GM12878 (cell line): ENCODE data around the gene TSHZ1. TPM values are rescaled to one million over a fixed set of nuclear protein-coding genes. Genes with fewer than 3 reads are reported as not detected.

Experiments
- ATAC-seq: fragments of 200-7000 bp; cut with Tn5 transposase; 3 replicates; pipeline ENCODE4 v1.9.1; 2020; ENCODE audit warnings: mild to moderate bottlenecking, moderate library complexity
- BruUV-seq: library from RNA; stranded (reverse); fragments of 400-500 nt; replicated peaks from 2 replicates; lab custom pipeline; 2021; lab: Mats Ljungman, UMichigan
- CTCF ChIA-PET: fragments of 300-600 bp; sonication (Branson Sonifier 250); formaldehyde crosslinking; extraction: SDS; loops from one replicate; lab custom pipeline; 2021; ENCODE audit warnings: inconsistent platforms; lab: Yijun Ruan, JAX
- POLR2A ChIA-PET: fragments of 350-600 bp; formaldehyde crosslinking; extraction: SDS; loops from one replicate; lab custom pipeline; 2021; ENCODE audit warnings: inconsistent platforms; lab: Charles Lee
- RAD21 ChIA-PET: fragments of 300-600 bp; sonication (Branson Sonifier 250); formaldehyde crosslinking; loops from one replicate; lab custom pipeline; 2023; ENCODE audit warnings: antibody characterized with exemption; ENCODE audit not compliant: unreplicated experiment; lab: Charles Lee
- SMC1A ChIA-PET: fragments of 300-600 bp; sonication (Branson Sonifier 250); formaldehyde crosslinking; loops from one replicate; lab custom pipeline; 2023; ENCODE audit not compliant: unreplicated experiment, uncharacterized antibody; lab: Charles Lee
- DNase-seq: peaks from one replicate; pipeline ENCODE4 v3.0.0-alpha.2; 2011; ENCODE audit warnings: low read depth, low spot score
- FAIRE-seq: peaks from 3 replicates; lab custom pipeline; 2011; peaks lifted over from hg19 to GRCh38; lab: Jason Lieb, UNC
- H2AFZ ChIP-seq: 2 replicates; pipeline ENCODE4 v1.6.0; 2011; ENCODE audit warnings: low read depth, low read length, control low read depth; ENCODE audit not compliant: control insufficient read depth
- H3K27ac ChIP-seq: 2 replicates; pipeline ENCODE4 v1.5.1; 2011; ENCODE audit warnings: control low read depth; ENCODE audit not compliant: control insufficient read depth, insufficient read depth
- H3K27me3 ChIP-seq, 2 experiments: replicated peaks in 1 of 2; 2 replicates each; pipeline versions ENCODE4 v1.6.0 to v1.6.1; 2011; ENCODE audit warnings: low read length in 1 of 2; ENCODE audit not compliant: control insufficient read depth in 2 of 2, insufficient read depth in 2 of 2
- H3K36me3 ChIP-seq, 2 experiments: 2 replicates each; pipeline ENCODE4 v1.5.1; 2011; ENCODE audit warnings: low read length in 1 of 2; ENCODE audit not compliant: control insufficient read depth in 2 of 2, insufficient read depth in 2 of 2
- H3K4me1 ChIP-seq: 2 replicates; pipeline ENCODE4 v1.6.1; 2011; ENCODE audit warnings: mild to moderate bottlenecking, low read length, moderate library complexity, mixed read lengths; ENCODE audit not compliant: control insufficient read depth, insufficient read depth
- H3K4me2 ChIP-seq: 2 replicates; pipeline ENCODE4 v1.6.0; 2011; ENCODE audit warnings: control low read depth; ENCODE audit not compliant: control insufficient read depth, insufficient read depth
- H3K4me3 ChIP-seq: fragments of 200-600 bp; sonication (generic); 2 replicates; pipeline ENCODE4 v1.5.1; 2016
- H3K79me2 ChIP-seq: 2 replicates; pipeline ENCODE4 v1.6.0; 2011; ENCODE audit warnings: low read length; ENCODE audit not compliant: control insufficient read depth, insufficient read depth
- H3K9ac ChIP-seq: 2 replicates; pipeline ENCODE4 v1.8.0; 2011; ENCODE audit warnings: low read length, control low read depth, mixed read lengths; ENCODE audit not compliant: control insufficient read depth, insufficient read depth
- H3K9me3 ChIP-seq: replicated peaks from 3 replicates; pipeline ENCODE4 v1.5.1; 2011; ENCODE audit warnings: mild to moderate bottlenecking, low read length; ENCODE audit not compliant: control insufficient read depth, insufficient read depth
- H4K20me1 ChIP-seq: 2 replicates; pipeline ENCODE4 v1.6.0; 2011; ENCODE audit not compliant: control insufficient read depth, insufficient read depth
- CBX5 ChIP-seq: sonication (generic); IDR thresholded peaks from 2 replicates; pipeline ENCODE4 v1.6.1; 2016; ENCODE audit warnings: low read depth, moderate library complexity, mild to moderate bottlenecking, inconsistent platforms
- CREM ChIP-seq: IDR thresholded peaks from 2 replicates; pipeline ENCODE4 v1.6.1; 2014; ENCODE audit warnings: antibody characterized with exemption, low read depth
- PML ChIP-seq: IDR thresholded peaks from 2 replicates; pipeline ENCODE4 v1.6.1; 2012; ENCODE audit warnings: low read length, inconsistent platforms
- POLR2A ChIP-seq: IDR thresholded peaks from 2 replicates; pipeline ENCODE4 v1.6.1; 2011; ENCODE audit warnings: low read depth, mild to moderate bottlenecking, low read length
- RBBP5 ChIP-seq: fragments of 200-600 bp; sonication (generic); conservative IDR thresholded peaks from 2 replicates; pipeline ENCODE4 v1.6.1; 2016
- RCOR1 ChIP-seq: conservative IDR thresholded peaks from 2 replicates; pipeline ENCODE4 v1.6.1; 2012; ENCODE audit warnings: low read depth, low read length, improper control_type of control experiment
- YY1 ChIP-seq: IDR thresholded peaks from 2 replicates; pipeline ENCODE4 v1.6.1; 2011; ENCODE audit warnings: low read depth, mild to moderate bottlenecking, low read length
- WGBS: methylation state at CpG from one replicate; pipeline ENCODE4 v1.1.6; 2016; ENCODE audit warnings: low lambda C conversion rate; ENCODE audit not compliant: insufficient replicate concordance, insufficient coverage; ENCODE audit errors: missing lambda C conversion rate; 5-methylcytosine and 5-hydroxymethylcytosine counted together
- in situ Hi-C: fragments of 300-500 bp; cut with MboI; formaldehyde crosslinking; loops from 9 replicates; pipeline ENCODE4 v1.14.3; 2018; ENCODE audit warnings: mixed read lengths
- intact Hi-C: fragments of 100-400 bp; cut with micrococcal nuclease; formaldehyde crosslinking; loops from one replicate; pipeline ENCODE4 v1.14.2; 2022; ENCODE audit not compliant: unreplicated experiment
- polyA plus RNA-seq, 11 experiments: library from polyadenylated mRNA; depleted of rRNA in 4 of 11; unstranded in 6 of 11; stranded (reverse) in 5 of 11; fragments of >200 nt; fragmentation: Nextera tagmentation in 4 of 11; fragmentation: Illumina TruSeq in 1 of 11; extraction: Ambion mirVana in 4 of 11; extraction: Trizol in 1 of 11; gene quantifications; 1 replicate in 1 of 11; 2 replicates in 10 of 11; pipeline versions ENCODE4 v1.2.1 to v1.2.3, GENCODE V29; 2011 to 2016; ENCODE audit warnings: inconsistent platforms in 2 of 11, missing spikeins in 2 of 11, low read depth in 1 of 11
- total RNA-seq, 4 experiments: library from RNA; depleted of rRNA in 3 of 4; stranded (reverse); fragments of >200 nt in 3 of 4; fragmentation: Illumina TruSeq in 1 of 4; extraction: Trizol in 1 of 4; gene quantifications; 2 replicates each; pipeline versions ENCODE4 v1.2.1 to v1.2.3, GENCODE V29; 2013 to 2021
- TF ChIP-seq, protein P1 (sequence below): IDR thresholded peaks from 2 replicates; pipeline ENCODE4 v1.6.1; 2011; ENCODE audit warnings: borderline replicate concordance, low read depth, mild to moderate bottlenecking, moderate library complexity, mixed read lengths, low read length; ENCODE audit not compliant: insufficient read depth; ENCODE audit errors: extremely low read length

TSHZ1 gene
- total and polyA plus RNA-seq, 10 of the 15 experiments (the other 5 are each of a cell fraction or from before 2014, with no cell fraction given) = 2.2 to 15.2 (median 5.1) TPM

DNA sequence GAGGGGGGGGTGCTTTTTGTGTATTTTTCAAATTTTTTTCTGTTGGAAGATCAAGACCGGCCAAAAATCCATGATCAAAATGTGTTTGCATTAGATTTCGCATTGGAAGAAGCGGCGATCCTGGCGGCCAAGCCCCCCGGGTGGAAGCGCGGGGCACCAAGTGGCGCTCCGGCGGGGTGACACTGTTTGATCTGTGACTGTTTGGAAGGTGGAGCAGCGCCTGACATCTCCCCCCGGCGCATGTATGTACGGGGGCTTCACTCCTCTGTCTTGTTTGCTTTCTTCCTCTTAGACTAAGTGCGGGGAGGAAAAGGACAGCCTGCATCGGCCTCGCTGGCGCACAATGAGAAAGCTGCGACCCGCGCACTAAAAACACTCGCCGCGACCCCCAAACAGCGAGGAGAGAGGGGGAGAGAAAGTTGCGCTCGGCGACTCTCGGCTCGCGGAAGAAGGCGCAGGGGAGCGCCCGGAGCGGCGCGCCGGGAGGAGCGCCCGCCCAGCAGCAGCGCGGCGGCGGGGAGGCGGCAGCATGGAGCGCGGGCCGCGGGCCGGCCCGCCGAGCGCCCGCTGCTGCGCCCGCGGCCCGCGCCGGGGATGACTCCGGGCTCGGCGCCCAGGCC, 515 bp downstream of the TSHZ1 start:
- no peak for FAIRE-seq

More for the DNA sequence above, 515 bp downstream of the TSHZ1 start:
- DNase-seq (no peak), ATAC-seq (no peak)
- Histone ChIP-seq H3K9ac (peak overlapping the region; percentile 70), H3K36me3 (no peaks in the 10 kb centered on the region), H3K9me3 (no peaks in the 10 kb centered on the region), H3K4me3 (peak overlapping the region; percentile 96), H3K4me2 (peak overlapping the region; percentile 46), H3K79me2 (peaks cover 57% of the 10 kb centered on the region), H4K20me1 (no peaks in the 10 kb centered on the region), H3K27ac (peak overlapping the region; percentile 86), H3K4me1 (peaks cover 6% of the 10 kb centered on the region; the same call in 1 of the 2 replicates), H3K27me3 (no peaks in the 10 kb centered on the region), H2AFZ (peak overlapping the region; percentile 91)
- ChIA-PET RAD21 (interaction anchor here (0.7 to 1.5 kb wide), 8 partner anchors 37 to 339 kb away, joined by 3 to 6 read pairs (median 3); no protein-coding TSS in a partner anchor), POLR2A (interaction anchor here (0.5 to 1.6 kb wide), 3 partner anchors 10 to 50 kb away, joined by 3 to 9 read pairs (median 3); no protein-coding TSS in a partner anchor), CTCF (interaction anchor here (0.9 to 1.1 kb wide), 2 partner anchors 194 to 215 kb away, joined by 3 to 5 read pairs; no protein-coding TSS in a partner anchor), SMC1A (interaction anchor here (0.8 kb wide), 1 partner anchor 558 kb away, joined by 3 read pairs; no protein-coding TSS in a partner anchor)
- under 1% methylated on average over 62 of the region's 64 CpGs for WGBS
- no TSS peak for BruUV-seq
- no peak; the same call in 1 of the 2 replicates for TF ChIP-seq PML
- TF ChIP-seq CBX5 = 0 out of 2 replicates have a peak, but pooled peaks have one; percentile 29
- TF ChIP-seq CREM = no peak
- TF ChIP-seq, protein P1, sequence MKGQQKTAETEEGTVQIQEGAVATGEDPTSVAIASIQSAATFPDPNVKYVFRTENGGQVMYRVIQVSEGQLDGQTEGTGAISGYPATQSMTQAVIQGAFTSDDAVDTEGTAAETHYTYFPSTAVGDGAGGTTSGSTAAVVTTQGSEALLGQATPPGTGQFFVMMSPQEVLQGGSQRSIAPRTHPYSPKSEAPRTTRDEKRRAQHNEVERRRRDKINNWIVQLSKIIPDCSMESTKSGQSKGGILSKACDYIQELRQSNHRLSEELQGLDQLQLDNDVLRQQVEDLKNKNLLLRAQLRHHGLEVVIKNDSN = no peak
- no peak for TF ChIP-seq RCOR1
- TF ChIP-seq RBBP5 = no peak
- peak; percentile 13; the same call in 1 of the 2 replicates for TF ChIP-seq POLR2A
- TF ChIP-seq YY1 = no peak
- in situ Hi-C loops = loop anchor here (25.0 kb wide), 1 partner anchor 1901 kb away; no protein-coding TSS in a partner anchor
- intact Hi-C loops = loop anchor here (5.0 kb wide), 2 partner anchors 559 to 614 kb away; partner anchors contain the start of gene ZNF407
